HEK293 (cell line): ENCODE measurements around the gene SPTAN1.

ENCODE experiments used
- CTCF ChIA-PET: fragments of 350-600 bp; formaldehyde crosslinking; extraction: SDS; loops from one replicate; lab custom pipeline; 2021; ENCODE audit warnings: antibody characterized with exemption; lab: Yijun Ruan, JAX
- POLR2A ChIA-PET: fragments of 300-600 bp; formaldehyde crosslinking; extraction: SDS; loops from one replicate; lab custom pipeline; 2020; ENCODE audit warnings: antibody characterized with exemption, inconsistent platforms; lab: Yijun Ruan, JAX
- H3K27ac ChIP-seq: fragments of 200-500 bp; sonication (Bioruptor generic); 2 replicates; pipeline ENCODE4 v1.5.1; 2014; ENCODE audit warnings: low read depth, low read length, control low read depth, inconsistent platforms; ENCODE audit errors: extremely low read depth
- H3K36me3 ChIP-seq, 2 experiments: fragments of 200-500 bp in 1 of 2; sonication (Bioruptor generic) in 1 of 2; 1 replicate in 1 of 2; 2 replicates in 1 of 2; pipeline ENCODE4 v1.5.1; 2014 to 2017; ENCODE audit warnings: inconsistent platforms in 2 of 2, low read length in 2 of 2; ENCODE audit not compliant: control insufficient read depth in 2 of 2, insufficient read depth in 1 of 2
- H3K4me1 ChIP-seq: fragments of 200-500 bp; sonication (Bioruptor generic); 2 replicates; pipeline ENCODE4 v1.5.1; 2014; ENCODE audit warnings: mild to moderate bottlenecking, low read length, inconsistent platforms; ENCODE audit not compliant: control insufficient read depth, insufficient read depth
- H3K4me3 ChIP-seq: 2 replicates; pipeline ENCODE4 v1.5.1; 2011; ENCODE audit warnings: low read depth, mild to moderate bottlenecking, control low read depth, low read length, moderate library complexity
- H3K9me3 ChIP-seq: fragments of 200-500 bp; sonication (Bioruptor generic); 2 replicates; pipeline ENCODE4 v1.5.1; 2014; ENCODE audit warnings: low read depth, low read length, inconsistent platforms; ENCODE audit not compliant: control insufficient read depth, insufficient read depth
- EGR2 ChIP-seq: fragments of 450-650 bp; formaldehyde crosslinking; IDR thresholded peaks from 2 replicates; pipeline ENCODE4 v1.5.1; 2016; ENCODE audit warnings: low read depth, missing biosample characterization, missing genetic modification characterization
- KLF1 ChIP-seq: fragments of 450-650 bp; formaldehyde crosslinking; IDR thresholded peaks from 2 replicates; pipeline ENCODE4 v1.5.1; 2016; ENCODE audit warnings: missing biosample characterization, missing genetic modification characterization
- KLF10 ChIP-seq: fragments of 450-650 bp; IDR thresholded peaks from 2 replicates; pipeline ENCODE4 v1.5.1; 2018; ENCODE audit warnings: missing biosample characterization, mild to moderate bottlenecking, missing genetic modification characterization
- KLF8 ChIP-seq: fragments of 450-650 bp; formaldehyde crosslinking; IDR thresholded peaks from 2 replicates; pipeline ENCODE4 v1.5.1; 2016; ENCODE audit warnings: missing biosample characterization, missing genetic modification characterization
- SCRT1 ChIP-seq: fragments of 450-650 bp; formaldehyde crosslinking; IDR thresholded peaks from 2 replicates; pipeline ENCODE4 v1.5.1; 2016; ENCODE audit warnings: missing biosample characterization, missing genetic modification characterization, borderline replicate concordance
- SP3 ChIP-seq: fragments of 450-650 bp; formaldehyde crosslinking; IDR thresholded peaks from 2 replicates; pipeline ENCODE4 v1.5.1; 2016; ENCODE audit warnings: missing biosample characterization, missing genetic modification characterization
- ZBTB17 ChIP-seq: fragments of 450-650 bp; formaldehyde crosslinking; IDR thresholded peaks from 2 replicates; pipeline ENCODE4 v1.5.1; 2016; ENCODE audit warnings: missing biosample characterization, missing genetic modification characterization
- ZNF10 ChIP-seq: fragments of 450-650 bp; formaldehyde crosslinking; IDR thresholded peaks from 2 replicates; pipeline ENCODE4 v1.5.1; 2017; ENCODE audit warnings: missing biosample characterization, missing genetic modification characterization
- ZNF112 ChIP-seq: fragments of 450-650 bp; formaldehyde crosslinking; IDR thresholded peaks from 2 replicates; pipeline ENCODE4 v1.5.0; 2017; ENCODE audit warnings: missing biosample characterization, missing genetic modification characterization
- ZNF140 ChIP-seq: fragments of 450-650 bp; formaldehyde crosslinking; IDR thresholded peaks from 2 replicates; pipeline ENCODE4 v1.5.1; 2016; ENCODE audit warnings: missing biosample characterization, missing genetic modification characterization
- ZNF148 ChIP-seq: fragments of 450-650 bp; formaldehyde crosslinking; IDR thresholded peaks from 2 replicates; pipeline ENCODE4 v1.5.0; 2017; ENCODE audit warnings: missing biosample characterization, missing genetic modification characterization, borderline replicate concordance
- ZNF184 ChIP-seq: fragments of 450-650 bp; IDR thresholded peaks from 2 replicates; pipeline ENCODE4 v1.5.1; 2018; ENCODE audit warnings: missing biosample characterization, mild to moderate bottlenecking, missing genetic modification characterization
- ZNF473 ChIP-seq: fragments of 450-650 bp; formaldehyde crosslinking; IDR thresholded peaks from 2 replicates; pipeline ENCODE4 v1.5.1; 2017; ENCODE audit warnings: missing biosample characterization, missing genetic modification characterization
- ZNF513 ChIP-seq: fragments of 450-650 bp; IDR thresholded peaks from 2 replicates; pipeline ENCODE4 v1.5.1; 2018; ENCODE audit warnings: missing biosample characterization, missing genetic modification characterization
- ZNF514 ChIP-seq: fragments of 450-650 bp; formaldehyde crosslinking; IDR thresholded peaks from 2 replicates; pipeline ENCODE4 v1.5.1; 2016; ENCODE audit warnings: missing biosample characterization, missing genetic modification characterization
- ZNF600 ChIP-seq: fragments of 450-650 bp; formaldehyde crosslinking; IDR thresholded peaks from 2 replicates; pipeline ENCODE4 v1.5.1; 2016; ENCODE audit warnings: missing biosample characterization, missing genetic modification characterization
- ZNF629 ChIP-seq: fragments of 450-650 bp; formaldehyde crosslinking; IDR thresholded peaks from 2 replicates; pipeline ENCODE4 v1.5.1; 2017; ENCODE audit warnings: missing biosample characterization, missing genetic modification characterization
- ZNF660 ChIP-seq: fragments of 450-650 bp; IDR thresholded peaks from 2 replicates; pipeline ENCODE4 v1.5.1; 2018; ENCODE audit warnings: missing biosample characterization, mild to moderate bottlenecking, missing genetic modification characterization
- TF ChIP-seq, protein P1 (sequence below): fragments of 450-650 bp; formaldehyde crosslinking; IDR thresholded peaks from 2 replicates; pipeline ENCODE4 v1.5.1; 2016; ENCODE audit warnings: missing biosample characterization, missing genetic modification characterization, borderline replicate concordance
- TF ChIP-seq, protein P2 (sequence below): fragments of 450-650 bp; formaldehyde crosslinking; IDR thresholded peaks from 2 replicates; pipeline ENCODE4 v1.5.1; 2016; ENCODE audit warnings: missing biosample characterization, missing genetic modification characterization
- TF ChIP-seq, protein P3 (sequence below): fragments of 450-650 bp; IDR thresholded peaks from 2 replicates; pipeline ENCODE4 v1.5.1; 2018; ENCODE audit warnings: missing biosample characterization, mild to moderate bottlenecking, missing genetic modification characterization

Gene SPTAN1

GRCh38 chr9:128554155-128554862 is 1.9 kb downstream of the SPTAN1 start (continued):
- TF ChIP-seq SCRT1 = peak; percentile 75
- peak; percentile 58; the same call in 1 of the 2 replicates for TF ChIP-seq ZNF10 (tag by site-specific recombination)
- TF ChIP-seq ZNF660 (tag by site-specific recombination) = peak; percentile 16; the same call in 1 of the 2 replicates
- TF ChIP-seq EGR2 (tag by site-specific recombination) = peak; percentile 57
- TF ChIP-seq KLF1 (tag by site-specific recombination) = peak; percentile 64
- peak; percentile 18; the same call in 1 of the 2 replicates for TF ChIP-seq ZNF629 (tag by site-specific recombination)
- TF ChIP-seq ZNF600 (tag by site-specific recombination) = peak; percentile 60; the same call in 1 of the 2 replicates
- TF ChIP-seq ZNF184 (tag by site-specific recombination) = 0 out of 2 replicates have a peak, but pooled peaks have one; percentile 14
- TF ChIP-seq KLF8 (tag by site-specific recombination) = peak; percentile 18; the same call in 1 of the 2 replicates
- peak; percentile 48 for TF ChIP-seq KLF10 (tag by site-specific recombination)
- TF ChIP-seq, protein P1, sequence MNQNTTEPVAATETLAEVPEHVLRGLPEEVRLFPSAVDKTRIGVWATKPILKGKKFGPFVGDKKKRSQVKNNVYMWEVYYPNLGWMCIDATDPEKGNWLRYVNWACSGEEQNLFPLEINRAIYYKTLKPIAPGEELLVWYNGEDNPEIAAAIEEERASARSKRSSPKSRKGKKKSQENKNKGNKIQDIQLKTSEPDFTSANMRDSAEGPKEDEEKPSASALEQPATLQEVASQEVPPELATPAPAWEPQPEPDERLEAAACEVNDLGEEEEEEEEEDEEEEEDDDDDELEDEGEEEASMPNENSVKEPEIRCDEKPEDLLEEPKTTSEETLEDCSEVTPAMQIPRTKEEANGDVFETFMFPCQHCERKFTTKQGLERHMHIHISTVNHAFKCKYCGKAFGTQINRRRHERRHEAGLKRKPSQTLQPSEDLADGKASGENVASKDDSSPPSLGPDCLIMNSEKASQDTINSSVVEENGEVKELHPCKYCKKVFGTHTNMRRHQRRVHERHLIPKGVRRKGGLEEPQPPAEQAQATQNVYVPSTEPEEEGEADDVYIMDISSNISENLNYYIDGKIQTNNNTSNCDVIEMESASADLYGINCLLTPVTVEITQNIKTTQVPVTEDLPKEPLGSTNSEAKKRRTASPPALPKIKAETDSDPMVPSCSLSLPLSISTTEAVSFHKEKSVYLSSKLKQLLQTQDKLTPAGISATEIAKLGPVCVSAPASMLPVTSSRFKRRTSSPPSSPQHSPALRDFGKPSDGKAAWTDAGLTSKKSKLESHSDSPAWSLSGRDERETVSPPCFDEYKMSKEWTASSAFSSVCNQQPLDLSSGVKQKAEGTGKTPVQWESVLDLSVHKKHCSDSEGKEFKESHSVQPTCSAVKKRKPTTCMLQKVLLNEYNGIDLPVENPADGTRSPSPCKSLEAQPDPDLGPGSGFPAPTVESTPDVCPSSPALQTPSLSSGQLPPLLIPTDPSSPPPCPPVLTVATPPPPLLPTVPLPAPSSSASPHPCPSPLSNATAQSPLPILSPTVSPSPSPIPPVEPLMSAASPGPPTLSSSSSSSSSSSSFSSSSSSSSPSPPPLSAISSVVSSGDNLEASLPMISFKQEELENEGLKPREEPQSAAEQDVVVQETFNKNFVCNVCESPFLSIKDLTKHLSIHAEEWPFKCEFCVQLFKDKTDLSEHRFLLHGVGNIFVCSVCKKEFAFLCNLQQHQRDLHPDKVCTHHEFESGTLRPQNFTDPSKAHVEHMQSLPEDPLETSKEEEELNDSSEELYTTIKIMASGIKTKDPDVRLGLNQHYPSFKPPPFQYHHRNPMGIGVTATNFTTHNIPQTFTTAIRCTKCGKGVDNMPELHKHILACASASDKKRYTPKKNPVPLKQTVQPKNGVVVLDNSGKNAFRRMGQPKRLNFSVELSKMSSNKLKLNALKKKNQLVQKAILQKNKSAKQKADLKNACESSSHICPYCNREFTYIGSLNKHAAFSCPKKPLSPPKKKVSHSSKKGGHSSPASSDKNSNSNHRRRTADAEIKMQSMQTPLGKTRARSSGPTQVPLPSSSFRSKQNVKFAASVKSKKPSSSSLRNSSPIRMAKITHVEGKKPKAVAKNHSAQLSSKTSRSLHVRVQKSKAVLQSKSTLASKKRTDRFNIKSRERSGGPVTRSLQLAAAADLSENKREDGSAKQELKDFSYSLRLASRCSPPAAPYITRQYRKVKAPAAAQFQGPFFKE (tag by site-specific recombination) = no peak
- peak; percentile 32; the same call in 1 of the 2 replicates for TF ChIP-seq ZBTB17 (tag by site-specific recombination)
- peak; percentile 33; the same call in 1 of the 2 replicates for TF ChIP-seq ZNF513 (tag by site-specific recombination)
- TF ChIP-seq, protein P2, sequence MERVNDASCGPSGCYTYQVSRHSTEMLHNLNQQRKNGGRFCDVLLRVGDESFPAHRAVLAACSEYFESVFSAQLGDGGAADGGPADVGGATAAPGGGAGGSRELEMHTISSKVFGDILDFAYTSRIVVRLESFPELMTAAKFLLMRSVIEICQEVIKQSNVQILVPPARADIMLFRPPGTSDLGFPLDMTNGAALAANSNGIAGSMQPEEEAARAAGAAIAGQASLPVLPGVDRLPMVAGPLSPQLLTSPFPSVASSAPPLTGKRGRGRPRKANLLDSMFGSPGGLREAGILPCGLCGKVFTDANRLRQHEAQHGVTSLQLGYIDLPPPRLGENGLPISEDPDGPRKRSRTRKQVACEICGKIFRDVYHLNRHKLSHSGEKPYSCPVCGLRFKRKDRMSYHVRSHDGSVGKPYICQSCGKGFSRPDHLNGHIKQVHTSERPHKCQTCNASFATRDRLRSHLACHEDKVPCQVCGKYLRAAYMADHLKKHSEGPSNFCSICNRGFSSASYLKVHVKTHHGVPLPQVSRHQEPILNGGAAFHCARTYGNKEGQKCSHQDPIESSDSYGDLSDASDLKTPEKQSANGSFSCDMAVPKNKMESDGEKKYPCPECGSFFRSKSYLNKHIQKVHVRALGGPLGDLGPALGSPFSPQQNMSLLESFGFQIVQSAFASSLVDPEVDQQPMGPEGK (tag by site-specific recombination) = peak; percentile 45; the same call in 1 of the 2 replicates
- no peak for TF ChIP-seq ZNF140 (tag by site-specific recombination)

DNA sequence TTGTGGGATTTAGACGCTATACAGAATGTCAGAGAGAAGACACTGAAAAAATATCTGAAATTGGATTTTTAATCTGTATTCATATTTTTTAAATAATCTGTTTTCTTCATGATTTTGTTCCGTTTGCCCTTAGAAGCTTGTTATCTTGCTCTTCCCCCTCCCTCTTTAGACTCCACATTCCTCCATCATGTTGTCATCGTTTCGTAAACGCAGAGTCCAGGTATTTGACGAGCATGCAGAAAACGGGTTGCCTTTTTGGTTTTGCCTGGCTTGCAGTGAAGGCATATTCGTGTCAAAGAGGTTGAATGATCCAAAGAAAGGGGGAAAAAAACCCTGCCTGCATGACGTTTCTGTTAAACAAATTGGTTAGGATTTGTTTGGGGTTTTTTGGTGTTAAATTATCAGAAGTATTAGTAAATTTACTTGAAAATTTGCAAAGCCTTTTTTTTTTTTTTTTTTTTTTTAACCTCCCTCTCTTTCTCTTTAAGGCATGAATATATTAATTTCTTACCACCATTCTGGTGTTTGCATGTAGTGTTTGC is 2.9 kb downstream of the SPTAN1 start:
- peaks cover 22% of the 10 kb centered on the region for H3K4me1 ChIP-seq
- H3K4me3 ChIP-seq = no peak overlapping the region; the same call in 1 of the 2 replicates
- POLR2A ChIA-PET = interaction anchor here (0.8 to 1.7 kb wide), 3 partner anchors 24 to 50 kb away, joined by 3 to 5 read pairs (median 5); partner anchors contain the start of gene GLE1
- H3K27ac ChIP-seq = no peak overlapping the region
- CTCF ChIA-PET = interaction anchor here (0.6 kb wide), 3 partner anchors 83 to 486 kb away, joined by 3 read pairs; partner anchors contain the start of gene PKN3
- no peaks in the 10 kb centered on the region for H3K36me3 ChIP-seq
- no peaks in the 10 kb centered on the region for H3K9me3 ChIP-seq
- TF ChIP-seq ZNF184 (tag by site-specific recombination) (no peak), ZNF514 (no peak), ZNF473 (no peak), ZNF112 (no peak), ZNF148 (tag by site-specific recombination) (no peak), SP3 (tag by site-specific recombination) (no peak), ZBTB17 (tag by site-specific recombination) (peak; percentile 56; the same call in 1 of the 2 replicates)
- TF ChIP-seq, protein P3, sequence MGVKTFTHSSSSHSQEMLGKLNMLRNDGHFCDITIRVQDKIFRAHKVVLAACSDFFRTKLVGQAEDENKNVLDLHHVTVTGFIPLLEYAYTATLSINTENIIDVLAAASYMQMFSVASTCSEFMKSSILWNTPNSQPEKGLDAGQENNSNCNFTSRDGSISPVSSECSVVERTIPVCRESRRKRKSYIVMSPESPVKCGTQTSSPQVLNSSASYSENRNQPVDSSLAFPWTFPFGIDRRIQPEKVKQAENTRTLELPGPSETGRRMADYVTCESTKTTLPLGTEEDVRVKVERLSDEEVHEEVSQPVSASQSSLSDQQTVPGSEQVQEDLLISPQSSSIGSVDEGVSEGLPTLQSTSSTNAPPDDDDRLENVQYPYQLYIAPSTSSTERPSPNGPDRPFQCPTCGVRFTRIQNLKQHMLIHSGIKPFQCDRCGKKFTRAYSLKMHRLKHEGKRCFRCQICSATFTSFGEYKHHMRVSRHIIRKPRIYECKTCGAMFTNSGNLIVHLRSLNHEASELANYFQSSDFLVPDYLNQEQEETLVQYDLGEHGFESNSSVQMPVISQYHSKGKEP (tag by site-specific recombination) = peak; percentile 68; the same call in 1 of the 2 replicates
